T-helper 9 cell (primary cell): ENCODE data around the gene COBL.

Experiments used
- DNase-seq: peaks from one replicate; pipeline ENCODE4 v3.0.0-alpha.2; 2020

The COBL gene

DNA sequence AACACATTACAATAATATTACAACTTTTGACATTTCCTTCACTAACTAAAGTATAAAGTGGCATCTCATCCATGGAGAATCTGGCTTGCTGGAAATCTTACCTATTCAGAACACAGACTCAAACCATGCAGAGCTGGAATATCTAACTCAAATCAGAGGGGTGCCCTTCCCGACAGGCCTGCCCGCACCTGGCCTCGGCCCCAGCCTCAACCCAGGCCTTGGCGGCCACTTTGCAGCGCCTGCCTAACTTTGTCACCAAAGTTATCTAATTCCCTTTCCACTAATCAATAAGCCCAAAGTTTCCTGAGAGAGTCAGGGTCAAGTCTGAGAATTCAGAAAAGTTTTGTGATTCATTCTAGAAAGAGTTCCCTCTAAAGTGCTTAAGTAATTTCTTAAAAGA is 212.9 kb downstream of the COBL start:
- no peak for DNase-seq

DNA sequence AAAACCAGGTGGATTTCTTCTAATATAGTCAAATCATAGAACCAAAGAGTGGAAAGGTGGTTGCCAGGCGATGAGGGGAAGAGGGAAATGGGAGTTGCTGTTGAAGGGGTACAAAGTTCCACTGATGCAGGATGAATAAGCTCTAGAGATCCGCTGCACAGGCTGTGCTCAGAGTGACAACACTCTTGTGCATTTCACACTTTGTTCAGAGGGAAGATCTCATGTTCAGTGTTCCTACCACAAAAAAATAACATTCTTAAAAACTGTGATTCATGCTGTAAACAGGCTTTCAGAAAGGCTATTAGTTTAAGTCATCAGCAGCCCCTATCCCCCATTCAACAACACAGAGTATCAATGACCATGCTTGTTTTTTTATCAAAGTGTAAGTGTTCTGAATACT is 213.8 kb downstream of the COBL start:
- DNase-seq, result no peak

DNA sequence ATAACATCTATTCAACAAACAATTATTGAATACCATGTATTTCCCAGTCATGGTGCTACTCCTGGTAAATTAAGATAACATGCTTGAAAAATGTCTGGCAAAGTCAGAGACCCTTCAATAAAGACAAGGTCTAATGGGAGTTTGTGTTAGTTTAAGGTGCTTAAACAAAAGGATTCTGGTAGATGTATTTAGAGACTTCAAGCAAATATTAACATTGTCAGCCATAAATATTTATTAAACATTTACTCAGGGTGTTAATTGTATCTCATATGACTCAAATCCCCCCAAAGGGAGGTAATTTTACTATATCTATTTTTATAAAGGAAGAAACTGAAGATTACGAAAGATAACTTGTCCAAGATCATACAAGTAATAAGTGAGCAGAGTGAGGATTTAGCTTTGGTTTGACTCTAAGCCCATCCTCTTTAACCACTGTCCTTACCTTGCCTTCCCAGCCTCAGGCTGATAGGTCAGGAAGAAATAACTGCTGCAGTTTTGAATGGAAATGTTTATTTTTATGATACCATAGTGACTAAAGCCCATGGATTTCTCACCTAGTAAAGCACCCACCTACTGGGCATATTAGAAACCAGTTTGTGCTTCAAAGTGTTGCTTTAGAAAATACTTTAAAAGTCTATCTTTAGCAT is 215.4 kb downstream of the COBL start:
- DNase-seq, result no peak

DNA sequence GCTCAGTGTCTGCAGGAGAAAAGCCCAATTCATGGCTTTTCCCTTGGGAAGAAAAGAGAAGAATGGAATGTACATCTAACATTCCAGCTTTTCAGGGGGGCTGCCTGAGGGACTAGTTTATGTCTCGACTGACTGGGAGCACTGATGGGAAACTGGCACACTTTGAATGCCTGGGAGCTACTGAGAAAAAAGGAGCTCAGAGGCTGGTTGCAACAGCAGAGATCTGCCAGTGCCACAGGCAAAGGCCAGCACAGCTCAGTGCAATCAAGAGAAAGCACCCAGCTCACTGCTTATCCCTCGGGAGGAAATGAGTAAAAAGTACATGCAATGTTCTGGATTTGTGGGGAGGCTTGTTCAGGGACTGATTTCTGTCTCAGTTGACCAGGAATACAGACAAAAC is 226.2 kb downstream of the COBL start:
- no peak for DNase-seq

DNA sequence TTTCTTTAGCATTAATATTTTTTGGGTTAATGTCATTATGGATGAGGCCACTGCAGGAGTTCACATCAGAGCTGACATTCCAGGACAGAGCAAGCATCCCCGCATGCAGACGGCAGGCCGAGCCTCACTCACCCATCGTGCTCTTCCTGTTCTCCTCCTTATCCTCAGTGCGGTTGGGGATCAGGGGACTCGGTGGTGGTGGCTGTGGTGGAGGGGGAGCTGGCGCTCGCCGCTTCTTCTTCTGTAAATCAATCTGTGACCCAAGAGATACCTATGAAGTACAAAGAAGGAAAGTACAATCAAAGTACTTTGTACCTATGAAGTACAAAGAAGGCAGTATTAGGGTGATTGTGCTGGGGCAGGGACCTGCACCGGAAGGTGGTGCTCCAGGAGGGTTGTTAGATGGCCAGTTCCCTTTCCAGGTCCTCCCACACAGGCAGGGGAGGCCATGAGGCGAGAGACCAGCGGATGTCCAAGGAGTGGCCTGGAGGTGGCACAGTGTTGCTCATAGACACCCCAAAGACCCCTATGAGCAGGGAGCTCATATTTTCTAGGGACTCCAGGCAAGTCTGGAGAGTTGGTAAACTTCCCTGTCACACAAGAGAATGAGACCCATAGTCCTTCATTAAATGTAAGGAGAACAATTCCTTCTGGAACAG is 231.4 kb downstream of the COBL start:
- DNase-seq, result no peak

DNA sequence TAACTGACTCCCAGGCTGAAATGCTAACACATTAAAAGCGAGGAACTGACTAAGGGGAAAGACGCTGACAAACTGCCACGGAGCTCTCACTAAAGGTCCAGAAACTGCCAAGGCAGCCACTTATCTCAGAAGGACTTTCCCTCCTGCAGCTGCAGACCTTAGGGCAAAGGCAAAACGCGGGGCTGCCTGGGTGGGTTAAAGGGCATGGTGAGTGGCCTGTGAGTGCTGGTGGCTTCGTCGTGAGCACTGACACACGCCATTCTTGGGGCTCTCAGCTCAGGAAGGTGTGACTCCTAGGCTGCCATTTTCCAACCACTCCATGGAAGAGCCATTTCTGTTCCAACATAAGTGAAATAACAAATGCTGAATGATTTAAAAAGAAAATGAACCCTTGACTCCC is 232.5 kb downstream of the COBL start:
- no peak for DNase-seq

DNA sequence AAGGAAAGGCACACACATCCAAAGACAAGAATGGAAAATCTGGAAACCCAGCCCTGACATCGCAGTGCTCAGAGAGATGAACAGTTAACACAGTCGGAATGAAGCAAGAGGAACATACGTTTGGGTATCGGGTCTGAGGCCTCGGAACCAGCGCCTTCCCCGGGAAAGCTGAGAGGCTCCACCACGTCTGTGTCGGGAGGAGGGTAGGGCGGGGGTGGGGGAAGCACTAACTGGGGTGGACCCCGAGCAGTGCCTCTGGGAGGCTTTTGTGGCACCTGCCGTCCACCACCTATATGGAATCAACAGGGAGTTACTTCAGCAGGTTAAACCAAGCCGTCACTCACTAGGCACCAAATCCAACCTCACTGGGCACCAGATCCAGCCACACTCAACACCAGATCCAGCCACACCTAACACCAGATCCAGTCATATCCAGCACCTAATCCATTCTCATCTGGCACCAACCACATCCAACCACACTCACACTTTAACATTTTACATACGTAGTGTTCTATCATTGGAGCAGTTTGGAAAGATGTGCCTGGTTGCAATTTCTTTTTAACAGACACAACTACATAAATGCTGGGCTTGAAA is 233.6 kb downstream of the COBL start:
- no peak for DNase-seq

DNA sequence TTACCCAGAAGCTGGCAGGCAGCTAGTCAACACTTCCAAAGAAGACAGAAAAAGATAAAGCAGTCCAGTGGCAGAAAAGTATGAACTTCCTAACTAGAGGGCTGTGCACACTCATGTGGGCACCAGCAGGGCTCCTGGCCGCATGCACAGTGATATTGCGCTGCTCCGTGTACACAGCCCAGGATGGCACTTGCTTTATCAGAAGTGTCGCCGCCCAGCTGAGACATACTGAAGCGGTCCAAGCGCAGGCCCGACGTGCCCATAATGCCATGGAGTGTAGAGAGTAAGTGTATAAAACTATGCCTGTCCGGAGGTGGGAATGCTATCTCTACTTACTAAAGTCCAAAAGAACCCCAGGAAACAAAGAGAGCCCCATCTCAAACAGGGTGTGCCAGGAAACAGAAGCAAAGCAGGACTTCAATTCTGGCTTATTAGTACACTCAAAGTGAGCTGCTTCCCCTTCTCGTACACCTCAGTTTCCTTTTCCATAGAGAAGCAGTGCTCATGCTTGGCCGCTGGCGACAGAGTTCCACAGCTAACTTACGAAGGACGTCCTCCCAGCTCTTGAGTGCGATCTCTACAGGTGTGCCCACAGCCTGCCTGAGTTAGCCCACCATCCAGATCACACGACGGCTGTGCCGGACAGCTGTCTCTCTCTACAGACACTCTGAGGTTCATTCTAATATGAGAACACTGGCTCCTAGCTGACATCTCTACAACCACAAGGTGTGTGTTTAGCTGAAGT is 234.3 kb downstream of the COBL start:
- DNase-seq, result no peak

DNA sequence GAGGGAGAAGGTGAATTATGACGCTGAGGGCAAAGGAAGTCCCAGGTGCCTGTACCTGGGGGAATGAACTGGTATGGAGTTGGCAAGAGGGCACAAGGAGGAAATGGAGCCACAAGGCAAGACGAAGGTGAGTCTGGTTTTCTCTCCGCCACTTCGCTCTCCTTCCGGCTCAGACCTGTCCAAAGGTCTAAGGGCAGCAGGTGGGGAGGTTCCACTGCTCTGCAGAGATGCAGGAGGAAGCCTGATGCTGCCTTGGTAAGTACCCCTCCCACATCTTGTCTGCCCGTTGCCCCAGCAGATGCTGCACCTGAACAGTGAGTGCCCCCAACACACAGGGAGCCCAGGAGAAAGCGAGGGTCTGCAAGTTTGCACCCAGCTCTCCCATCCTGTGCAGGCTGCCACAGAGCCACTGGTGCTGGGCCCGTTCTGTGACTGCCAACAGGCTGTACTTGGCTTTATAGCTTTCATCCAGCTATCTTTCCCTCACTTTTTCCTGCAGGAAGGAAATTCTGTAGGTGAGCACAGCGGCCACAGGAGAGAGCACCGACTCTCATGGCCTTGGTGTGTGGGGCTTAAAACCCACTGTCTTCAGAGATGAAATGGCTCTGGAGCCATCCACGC is 235.2 kb downstream of the COBL start:
- DNase-seq, result no peak

DNA sequence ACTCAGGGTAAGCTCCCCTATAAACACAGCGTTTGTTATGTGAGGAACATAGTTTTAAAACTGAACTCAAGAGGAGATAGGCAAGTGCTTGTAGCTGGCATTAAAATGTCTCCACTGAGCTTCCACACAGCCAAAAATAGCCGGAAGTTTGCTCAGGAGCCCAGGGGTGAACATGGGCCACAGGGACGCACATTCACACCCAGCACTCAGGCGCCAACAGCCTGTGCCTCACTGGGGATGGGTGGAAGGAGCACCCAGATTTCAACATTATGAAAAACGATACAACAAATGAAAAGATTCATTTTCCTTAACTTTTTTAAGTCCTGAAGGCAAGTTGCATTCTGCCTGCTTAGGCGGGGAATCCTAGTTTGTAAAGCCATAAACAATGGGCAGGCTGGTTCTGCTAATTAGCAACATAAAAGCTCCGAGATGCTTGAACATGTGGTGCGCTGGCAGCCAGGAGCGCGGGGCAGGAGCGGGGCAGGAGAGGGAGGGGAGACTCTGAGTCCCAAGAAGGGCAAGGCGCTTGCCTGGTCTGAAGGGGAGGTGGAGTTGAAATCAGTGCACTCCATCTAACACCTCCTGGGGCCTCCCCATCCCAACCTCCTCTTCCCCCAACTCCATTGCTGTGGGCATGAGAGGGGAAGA is 235.9 kb downstream of the COBL start:
- DNase-seq, result no peak

DNA sequence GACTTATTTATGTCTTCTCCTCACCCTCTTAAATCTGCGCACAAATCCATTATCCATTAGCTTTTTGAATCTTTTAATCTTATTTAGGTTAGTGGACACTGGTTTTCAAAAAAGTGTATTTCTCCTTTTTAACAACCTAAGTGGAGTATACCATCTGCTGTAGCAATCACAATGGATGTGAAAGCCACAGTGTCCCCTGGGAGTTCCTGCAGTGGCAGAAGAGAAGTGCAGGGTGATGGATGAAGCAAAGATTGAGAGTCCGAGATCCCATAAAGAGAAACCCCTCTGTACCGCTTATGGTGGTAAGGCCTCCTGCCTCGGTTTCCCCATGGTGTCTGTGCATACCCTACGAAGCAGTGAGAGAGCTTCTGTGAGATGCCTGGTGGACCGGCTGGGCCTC is 236.4 kb downstream of the COBL start:
- DNase-seq, result no peak

DNA sequence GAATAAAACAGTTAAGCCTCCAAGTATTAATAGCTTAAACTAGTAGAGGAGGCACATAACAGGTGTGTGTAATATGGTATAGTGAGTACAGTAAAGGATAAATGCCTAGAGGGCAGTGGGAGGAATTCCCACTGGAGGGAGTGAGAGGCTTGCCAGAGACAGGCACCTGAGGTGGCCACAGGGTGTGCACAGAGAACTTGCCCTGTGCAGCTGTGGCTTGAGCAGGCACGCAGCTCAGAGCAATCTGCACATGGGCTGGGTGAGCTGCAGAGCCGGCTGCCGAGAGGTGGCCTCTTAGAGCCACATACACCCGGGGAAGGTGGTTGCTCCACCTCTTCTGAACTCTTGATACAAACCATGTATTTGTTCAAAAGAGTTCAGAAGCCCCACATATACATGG is 237.1 kb downstream of the COBL start:
- no peak for DNase-seq

DNA sequence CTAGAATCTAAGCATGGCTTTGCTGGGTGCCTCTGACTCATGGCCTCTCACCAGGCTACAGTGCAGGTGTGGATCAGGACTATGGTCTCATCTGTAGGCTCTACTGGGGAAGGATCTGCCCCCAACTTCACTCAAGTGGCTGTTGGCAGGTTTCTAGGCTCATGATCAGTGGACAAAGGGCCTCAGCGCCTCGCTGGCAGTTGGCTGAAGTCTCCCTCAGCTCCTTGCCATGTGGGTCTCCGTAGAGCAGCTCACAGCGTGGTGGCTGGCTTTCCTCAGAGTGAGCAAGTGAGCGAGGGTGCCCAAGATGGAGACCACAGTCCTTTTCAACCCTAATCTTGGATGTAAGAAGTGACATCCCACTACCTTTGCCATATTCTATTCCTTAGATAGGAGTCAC is 238.0 kb downstream of the COBL start:
- no peak for DNase-seq

DNA sequence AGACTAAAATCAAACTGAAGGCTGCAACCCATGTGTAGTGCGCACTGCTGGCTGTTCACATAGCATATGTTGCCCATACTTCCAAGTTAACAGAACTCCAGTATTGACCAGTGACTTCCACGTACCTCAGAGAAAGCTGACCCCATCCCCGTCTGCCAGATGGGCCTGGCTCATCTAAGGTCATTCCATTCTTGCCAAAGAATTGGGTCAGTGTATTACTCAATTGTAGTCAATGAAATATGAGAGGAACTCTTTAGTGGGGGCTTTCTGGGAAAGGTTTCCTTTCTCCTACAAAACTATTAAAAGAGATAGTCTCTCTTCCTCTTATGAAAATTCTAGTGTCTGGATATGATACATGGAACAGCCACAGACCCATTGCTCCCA is 238.6 kb downstream of the COBL start:
- DNase-seq, result no peak

DNA sequence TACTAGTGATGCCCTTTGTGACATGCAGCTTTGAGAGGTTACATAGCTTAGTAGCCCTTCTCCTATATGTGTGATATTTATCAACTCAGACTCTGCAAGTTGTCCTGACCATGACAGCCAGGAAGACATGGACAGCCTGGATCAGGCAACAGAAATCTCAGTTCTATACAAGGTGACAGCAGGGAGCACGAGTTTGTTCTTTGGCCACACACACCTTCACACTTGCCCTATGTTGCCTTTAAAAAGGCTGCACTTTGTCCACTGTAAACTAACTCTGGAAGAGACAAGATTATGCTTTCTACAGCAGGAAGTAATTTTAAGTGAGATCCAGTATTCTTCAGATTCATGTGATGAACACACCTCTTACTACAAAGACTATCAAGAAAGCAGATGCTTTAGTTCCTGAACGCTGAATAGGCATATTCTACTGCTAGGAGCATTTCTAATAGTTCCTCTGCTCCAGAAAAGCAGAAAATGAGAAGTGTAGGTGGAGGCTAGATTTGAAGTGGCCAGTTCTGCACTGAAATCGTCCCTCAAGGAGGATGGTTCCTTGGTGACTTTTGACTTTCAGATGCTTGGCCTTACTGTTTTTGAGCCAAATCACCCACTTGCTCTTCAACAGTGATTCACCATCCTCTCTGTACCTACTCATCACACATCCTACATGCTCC is 239.2 kb downstream of the COBL start:
- DNase-seq, result no peak

DNA sequence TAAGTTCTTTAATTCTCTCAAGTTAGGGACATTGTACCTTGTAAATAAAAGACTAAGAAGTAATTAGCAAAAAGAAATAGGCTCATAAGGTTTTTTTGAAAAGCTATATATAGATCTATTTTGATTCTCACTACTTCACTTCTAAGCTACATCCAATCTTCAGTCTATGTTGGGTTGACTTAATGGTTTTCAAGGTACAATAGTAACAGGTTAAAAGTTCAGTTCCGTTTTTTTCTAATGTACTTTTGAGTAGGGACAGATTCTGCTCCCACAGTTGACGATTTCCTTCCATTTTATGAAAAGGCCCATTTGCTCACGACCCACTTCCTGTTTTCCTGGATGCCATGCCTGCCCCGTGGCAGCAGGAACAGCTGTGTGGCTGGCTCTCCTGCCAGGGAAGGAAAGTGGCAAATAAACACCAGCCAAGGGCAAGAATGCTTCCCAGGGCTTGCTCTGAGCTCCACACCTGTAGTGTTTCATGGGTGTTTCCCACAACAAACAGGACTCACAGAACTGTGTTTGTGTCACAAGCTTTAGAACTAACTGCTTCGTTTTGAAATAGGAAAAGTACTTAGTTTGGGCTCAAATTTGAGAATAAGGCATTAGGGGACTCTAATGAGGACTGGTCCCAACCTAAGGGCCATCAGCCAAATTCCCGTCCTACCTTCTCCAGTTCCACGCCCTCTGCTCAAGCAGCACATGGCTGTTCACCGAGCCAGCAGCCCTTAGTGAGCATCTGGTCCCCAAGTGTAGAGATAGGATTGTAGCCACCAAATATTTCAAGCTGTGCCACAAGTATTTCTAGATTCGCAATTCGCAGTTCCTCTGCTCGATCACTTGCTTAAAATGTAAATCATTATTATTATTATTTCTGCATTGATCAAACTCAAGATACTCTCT is 240.7 kb downstream of the COBL start:
- DNase-seq, result no peak

DNA sequence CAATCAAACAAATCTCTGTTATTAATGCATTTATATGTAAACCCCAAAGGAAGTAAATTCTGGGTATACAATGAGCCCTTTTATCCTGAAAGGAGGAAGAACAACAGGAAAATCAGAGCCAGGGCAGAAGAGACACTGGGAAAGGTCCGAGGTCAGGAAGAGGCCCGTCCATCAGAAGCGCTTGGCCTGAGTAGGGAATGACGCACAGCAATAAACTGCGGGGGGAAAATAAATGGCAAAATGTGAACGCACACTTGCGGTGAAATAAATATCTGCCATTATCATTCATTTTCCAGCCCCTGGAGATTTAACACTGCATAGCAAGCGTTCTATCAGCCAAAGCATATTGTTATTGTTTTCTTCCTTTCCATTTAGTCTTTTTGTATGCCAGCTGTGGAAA is 243.4 kb downstream of the COBL start:
- DNase-seq, result no peak

DNA sequence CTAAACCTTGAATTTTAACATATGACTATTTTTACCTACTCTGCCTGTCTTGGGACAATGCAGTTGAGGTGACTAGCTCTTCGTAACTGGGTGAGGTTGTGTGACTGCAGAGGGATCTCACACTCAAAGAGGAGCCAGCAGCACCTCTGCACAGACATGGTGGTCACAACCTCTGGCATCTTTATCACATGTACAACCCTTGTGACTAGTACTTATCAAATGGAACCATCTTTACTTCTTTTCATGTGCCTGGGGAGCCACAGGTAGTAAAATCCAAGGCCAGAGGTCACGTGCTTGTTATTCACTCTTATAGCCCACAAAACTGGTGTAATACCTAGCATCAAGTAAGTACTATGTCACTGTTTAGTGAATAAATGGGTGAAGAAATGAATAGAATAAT is 244.3 kb downstream of the COBL start:
- no peak for DNase-seq

DNA sequence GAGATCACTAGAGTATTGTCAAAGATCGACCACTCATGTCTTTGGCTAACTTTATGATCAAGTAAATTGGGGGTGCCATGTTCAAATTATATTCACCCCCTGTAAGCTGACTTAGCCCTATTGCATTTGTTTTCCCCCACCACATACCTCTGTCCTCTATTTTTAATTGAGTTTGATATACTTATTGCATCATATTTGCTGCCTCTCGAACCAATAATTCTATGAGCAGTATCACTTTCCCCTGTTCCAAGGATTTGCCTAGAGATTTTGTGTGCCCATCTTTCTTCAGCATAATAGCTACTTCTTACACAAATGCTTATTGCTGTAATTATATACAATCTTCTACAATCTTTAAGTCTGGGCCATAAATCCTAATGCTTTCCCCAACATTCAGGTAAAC is 245.2 kb downstream of the COBL start:
- no peak for DNase-seq

DNA sequence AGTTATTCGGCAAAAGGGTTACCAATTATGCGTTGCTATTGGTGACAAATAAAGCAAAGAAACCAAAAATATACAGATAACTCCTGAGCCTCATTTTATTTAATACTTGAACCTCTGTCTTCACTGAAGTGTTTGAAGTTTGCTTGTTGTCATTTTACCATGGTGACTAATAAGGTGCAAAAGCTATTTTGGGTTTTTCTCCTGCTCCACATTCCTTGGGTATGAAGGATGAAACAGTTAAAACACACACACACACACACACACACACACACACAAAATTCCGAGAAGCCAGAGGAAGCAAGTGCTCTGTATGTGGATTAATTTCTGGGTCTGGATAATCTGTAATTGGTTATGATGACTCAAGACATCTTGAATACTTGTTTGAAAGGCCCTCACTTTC is 246.5 kb downstream of the COBL start:
- no peak for DNase-seq

DNA sequence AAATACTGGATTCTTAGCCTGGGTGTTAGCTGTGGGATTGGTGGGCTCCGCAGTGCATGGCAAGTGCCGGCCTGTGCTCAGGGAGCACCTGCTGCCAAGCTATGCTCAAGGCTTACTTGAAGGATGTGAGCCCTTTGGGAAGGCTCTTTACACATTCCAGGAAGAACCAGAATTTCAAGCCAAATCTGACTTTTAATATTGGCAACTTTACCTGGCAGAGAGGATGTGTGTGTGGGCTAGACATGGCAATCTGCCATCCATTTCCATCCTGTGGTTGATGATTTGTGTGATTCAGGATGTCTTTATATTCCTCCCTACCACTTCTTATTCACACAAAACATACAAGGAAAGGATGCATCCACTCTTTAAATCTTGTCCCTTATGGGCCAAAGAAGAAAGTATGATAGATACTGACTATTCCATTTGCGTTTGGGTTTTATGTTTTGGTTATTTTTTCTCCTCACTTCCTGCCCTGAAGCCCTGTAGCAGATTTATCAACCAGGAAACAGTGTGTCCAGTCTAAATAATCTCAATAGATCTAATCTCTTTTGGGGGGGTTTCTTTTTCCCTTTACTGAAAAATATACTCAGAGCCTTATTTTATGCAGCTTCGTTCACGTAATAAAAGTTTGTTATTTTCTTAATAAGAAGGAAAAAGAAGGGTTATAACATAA is 247.1 kb downstream of the COBL start:
- DNase-seq, result no peak
